Tibial nerve (tissue), 3 donors: Measurements from ENCODE around the gene ACP3.

ENCODE experiments used
- CTCF ChIP-seq, 5 experiments: fragments of 200-600 bp in 3 of 5; fragments of 450-650 bp in 2 of 5; sonication (generic) in 3 of 5; IDR thresholded peaks; one replicate each; pipeline ENCODE4 v1.5.1; 2016 to 2019; ENCODE audit warnings: antibody characterized with exemption in 5 of 5, mild to moderate bottlenecking in 3 of 5, moderate library complexity in 2 of 5
- POLR2A ChIP-seq, 2 donors: fragments of 450-650 bp; IDR thresholded peaks; one replicate each; pipeline ENCODE4 v1.6.1; 2017; ENCODE audit warnings: antibody characterized with exemption in 2 of 2, mild to moderate bottlenecking in 2 of 2, moderate library complexity in 2 of 2

- TF ChIP-seq CTCF (IDR thresholded peaks at IDR 0.05) (no peak), POLR2A (IDR thresholded peaks at IDR 0.05) (no peak)
Measured at GRCh38 chr3:132368515-132368914, 51.3 kb downstream of the ACP3 start.
